Calu3 (cell line): ENCODE data around the gene BANK1. TPM values are rescaled to one million over a fixed set of nuclear protein-coding genes. Genes with fewer than 3 reads are reported as not detected.

ENCODE experiments used
- BruUV-seq: library from RNA; stranded (reverse); fragments of 400-500 nt; replicated peaks from 2 replicates; lab custom pipeline; 2021; lab: Mats Ljungman, UMichigan
- CTCF ChIA-PET: fragments of 300-600 bp; sonication (Branson Sonifier 250); formaldehyde crosslinking; loops from one replicate; lab custom pipeline; 2022; ENCODE audit warnings: antibody characterized with exemption; lab: Charles Lee
- DNase-seq: peaks from one replicate; pipeline ENCODE4 v3.0.0; 2022
- H3K27ac Mint-ChIP-seq: one replicate; pipeline ENCODE4 v1.8.0; 2022; ENCODE audit warnings: mixed read lengths; ENCODE audit not compliant: unreplicated experiment
- H3K27me3 Mint-ChIP-seq: one replicate; pipeline ENCODE4 v1.8.0; 2022; ENCODE audit warnings: mixed read lengths; ENCODE audit not compliant: unreplicated experiment
- H3K36me3 Mint-ChIP-seq: one replicate; pipeline ENCODE4 v1.8.0; 2022; ENCODE audit warnings: mild to moderate bottlenecking, moderate library complexity, mixed read lengths; ENCODE audit not compliant: insufficient read depth, unreplicated experiment
- H3K4me1 Mint-ChIP-seq: one replicate; pipeline ENCODE4 v1.8.0; 2022; ENCODE audit warnings: mild to moderate bottlenecking, low read depth, mixed read lengths; ENCODE audit not compliant: unreplicated experiment
- H3K4me3 Mint-ChIP-seq: one replicate; pipeline ENCODE4 v1.8.0; 2022; ENCODE audit warnings: mild to moderate bottlenecking, low read depth, moderate library complexity, mixed read lengths; ENCODE audit not compliant: unreplicated experiment
- H3K9me3 Mint-ChIP-seq: one replicate; pipeline ENCODE4 v1.8.0; 2022; ENCODE audit warnings: low read depth, mixed read lengths; ENCODE audit not compliant: unreplicated experiment
- intact Hi-C: fragments of 100-400 bp; cut with micrococcal nuclease; formaldehyde crosslinking; loops from one replicate; pipeline ENCODE4 v1.10.0; 2022; ENCODE audit not compliant: unreplicated experiment
- total RNA-seq: library from RNA; stranded (reverse); gene quantifications from 2 replicates; pipeline ENCODE4 v1.2.3, GENCODE V29; 2022
- TF ChIP-seq, protein P1 (sequence below): fragments of 200-600 bp; IDR thresholded peaks from one replicate; pipeline ENCODE4 v1.8.0; 2022; ENCODE audit warnings: antibody characterized with exemption; ENCODE audit not compliant: unreplicated experiment

Gene BANK1
- total RNA-seq, 1 experiment from 2014 or later: 6.4 TPM

DNA sequence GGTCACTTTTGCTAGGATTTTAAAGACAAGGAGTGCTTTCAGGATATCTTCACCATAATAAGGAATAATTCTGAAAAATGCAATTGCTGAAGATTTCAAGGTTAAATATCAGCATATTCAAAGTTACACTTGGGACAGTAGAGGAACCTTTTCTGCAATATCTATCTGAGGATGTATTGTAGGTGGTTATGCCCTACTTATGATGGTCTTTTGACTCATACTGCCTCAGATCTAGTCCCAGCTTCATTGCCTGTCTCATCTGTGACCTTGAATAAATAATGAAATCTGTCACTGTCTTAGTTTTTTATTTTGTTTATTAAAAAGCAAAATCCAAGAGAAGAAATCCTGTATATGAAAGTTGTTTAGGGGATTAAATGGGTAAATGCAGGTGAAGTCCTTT lies 2.9 kb downstream of the BANK1 start:
- Mint-ChIP-seq H3K9me3 (no peaks in the 10 kb centered on the region), H3K4me1 (peaks cover 18% of the 10 kb centered on the region), H3K36me3 (peaks cover 12% of the 10 kb centered on the region), H3K27me3 (no peaks in the 10 kb centered on the region), H3K27ac (no peak overlapping the region), H3K4me3 (no peak overlapping the region)
- CTCF ChIA-PET: no interaction called here
- TF ChIP-seq, protein P1, sequence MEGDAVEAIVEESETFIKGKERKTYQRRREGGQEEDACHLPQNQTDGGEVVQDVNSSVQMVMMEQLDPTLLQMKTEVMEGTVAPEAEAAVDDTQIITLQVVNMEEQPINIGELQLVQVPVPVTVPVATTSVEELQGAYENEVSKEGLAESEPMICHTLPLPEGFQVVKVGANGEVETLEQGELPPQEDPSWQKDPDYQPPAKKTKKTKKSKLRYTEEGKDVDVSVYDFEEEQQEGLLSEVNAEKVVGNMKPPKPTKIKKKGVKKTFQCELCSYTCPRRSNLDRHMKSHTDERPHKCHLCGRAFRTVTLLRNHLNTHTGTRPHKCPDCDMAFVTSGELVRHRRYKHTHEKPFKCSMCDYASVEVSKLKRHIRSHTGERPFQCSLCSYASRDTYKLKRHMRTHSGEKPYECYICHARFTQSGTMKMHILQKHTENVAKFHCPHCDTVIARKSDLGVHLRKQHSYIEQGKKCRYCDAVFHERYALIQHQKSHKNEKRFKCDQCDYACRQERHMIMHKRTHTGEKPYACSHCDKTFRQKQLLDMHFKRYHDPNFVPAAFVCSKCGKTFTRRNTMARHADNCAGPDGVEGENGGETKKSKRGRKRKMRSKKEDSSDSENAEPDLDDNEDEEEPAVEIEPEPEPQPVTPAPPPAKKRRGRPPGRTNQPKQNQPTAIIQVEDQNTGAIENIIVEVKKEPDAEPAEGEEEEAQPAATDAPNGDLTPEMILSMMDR: no peak
- intact Hi-C loops: loop anchor here (5.0 kb wide), 1 partner anchor 189 kb away; no protein-coding TSS in a partner anchor
- no TSS peak for BruUV-seq
- DNase-seq: no peak

DNA sequence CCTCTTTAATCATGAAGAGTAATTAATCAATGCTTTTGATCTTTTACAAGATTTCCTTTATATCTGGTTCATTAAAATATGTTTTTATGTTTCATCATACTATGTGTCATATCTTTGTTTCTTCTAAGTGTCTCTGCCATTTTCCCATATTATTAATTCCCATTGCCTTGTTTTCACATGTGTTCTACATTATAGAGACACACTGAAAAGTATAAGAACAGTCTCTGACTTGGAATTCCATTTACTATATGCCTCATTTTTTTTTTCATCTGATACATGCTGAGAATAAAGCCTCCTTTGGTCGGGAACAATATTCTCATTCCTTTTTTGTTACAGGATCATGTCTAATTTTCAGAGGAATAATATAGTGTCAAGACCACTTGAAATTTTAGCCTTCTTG lies 4.3 kb downstream of the BANK1 start:
- intact Hi-C loops: loop anchor here (5.0 kb wide), 1 partner anchor 187 kb away; no protein-coding TSS in a partner anchor
- H3K27ac Mint-ChIP-seq: peak overlapping the region; percentile 68
- BruUV-seq: no TSS peak

DNA sequence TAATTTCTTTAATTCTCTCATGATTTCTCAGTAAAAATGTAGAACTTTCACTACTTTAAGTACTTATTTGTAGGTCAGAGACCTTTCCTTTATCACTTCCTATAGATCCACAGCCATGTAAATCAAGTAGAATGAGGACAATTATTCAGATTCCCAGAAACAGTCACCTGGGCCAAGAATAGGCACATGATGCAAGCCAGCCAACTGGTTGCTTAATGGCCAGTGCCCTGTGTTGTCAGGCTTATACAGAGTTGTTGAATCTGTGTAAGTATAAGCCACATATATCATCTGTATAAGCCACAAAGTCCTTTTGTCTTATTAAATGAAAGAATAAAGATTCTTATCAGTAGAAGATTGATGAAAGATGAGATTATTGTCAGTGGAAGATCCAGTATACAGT lies 5.2 kb downstream of the BANK1 start:
- intact Hi-C loops: no loop called here
- no peak for DNase-seq
- peaks cover 18% of the 10 kb centered on the region for H3K4me1 Mint-ChIP-seq
- H3K36me3 Mint-ChIP-seq: peaks cover 5% of the 10 kb centered on the region
- TF ChIP-seq, protein P1: no peak
- CTCF ChIA-PET: no interaction called here
- peak overlapping the region; percentile 68 for H3K27ac Mint-ChIP-seq
- BruUV-seq: no TSS peak
- H3K27me3 Mint-ChIP-seq: no peaks in the 10 kb centered on the region
- H3K4me3 Mint-ChIP-seq: no peak overlapping the region
- no peaks in the 10 kb centered on the region for H3K9me3 Mint-ChIP-seq

More for the DNA sequence above, 4.3 kb downstream of the BANK1 start:
- TF ChIP-seq, protein P1: no peak
- Mint-ChIP-seq H3K36me3 (peaks cover 12% of the 10 kb centered on the region), H3K27me3 (no peaks in the 10 kb centered on the region), H3K4me3 (no peak overlapping the region), H3K9me3 (no peaks in the 10 kb centered on the region), H3K4me1 (peaks cover 18% of the 10 kb centered on the region)
- CTCF ChIA-PET: interaction anchor here (0.6 kb wide), 1 partner anchor 12 kb away, joined by 3 read pairs; no protein-coding TSS in a partner anchor
- DNase-seq: no peak

DNA sequence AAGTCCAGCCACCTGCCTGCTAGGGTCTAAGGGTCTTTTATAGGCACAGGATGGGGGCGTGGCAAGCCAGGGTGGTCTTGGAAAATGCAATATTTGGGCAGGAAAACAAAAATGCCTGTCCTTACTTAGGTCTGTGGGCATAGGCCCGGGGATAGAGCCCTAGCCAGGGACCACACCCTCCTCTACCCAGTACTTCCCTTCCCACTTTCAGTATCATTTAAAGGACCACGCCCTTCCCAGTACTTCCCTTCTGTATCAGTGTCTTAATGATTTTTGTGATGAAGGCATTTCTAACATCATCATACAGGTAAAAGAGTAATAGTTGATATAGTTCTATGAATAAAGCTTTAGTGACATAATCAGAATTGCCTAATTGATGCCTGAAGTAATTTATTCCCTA lies 11.4 kb downstream of the BANK1 start:
- H3K27me3 Mint-ChIP-seq: no peaks in the 10 kb centered on the region
- peaks cover 10% of the 10 kb centered on the region for H3K4me1 Mint-ChIP-seq
- intact Hi-C loops: no loop called here
- no peaks in the 10 kb centered on the region for H3K36me3 Mint-ChIP-seq
- no peaks in the 10 kb centered on the region for H3K9me3 Mint-ChIP-seq
- H3K27ac Mint-ChIP-seq: no peak overlapping the region
- TF ChIP-seq, protein P1: no peak
- CTCF ChIA-PET: no interaction called here
- BruUV-seq: no TSS peak
- no peak for DNase-seq
- no peak overlapping the region for H3K4me3 Mint-ChIP-seq
